Activated CD4-positive, alpha-beta T cell treated with anti-CD3 and anti-CD28 coated beads, Interleukin-2, amount 10 ng/mL, durations not matched to agents 24 days and 14 days (primary cell): Measurements from ENCODE around the gene MAFB. TPM values are rescaled to one million over a fixed set of nuclear protein-coding genes. Genes with fewer than 3 reads are reported as not detected.

Experiments
- DNase-seq: peaks from one replicate; pipeline ENCODE4 v3.0.0; 2022
- H3K27ac Mint-ChIP-seq: one replicate; pipeline ENCODE4 v1.8.0; 2022; ENCODE audit warnings: mild to moderate bottlenecking, mixed read lengths
- H3K27me3 Mint-ChIP-seq: one replicate; pipeline ENCODE4 v1.8.0; 2022; ENCODE audit warnings: mixed read lengths
- H3K36me3 Mint-ChIP-seq: one replicate; pipeline ENCODE4 v1.8.0; 2022; ENCODE audit warnings: low read depth, mild to moderate bottlenecking, mixed read lengths
- H3K4me1 Mint-ChIP-seq: one replicate; pipeline ENCODE4 v1.8.0; 2021; ENCODE audit warnings: mixed read lengths
- H3K4me3 Mint-ChIP-seq: one replicate; pipeline ENCODE4 v1.8.0; 2022; ENCODE audit warnings: mild to moderate bottlenecking, moderate library complexity, mixed read lengths
- H3K9me3 Mint-ChIP-seq: one replicate; pipeline ENCODE4 v1.8.0; 2021; ENCODE audit warnings: mixed read lengths
- intact Hi-C: fragments of 100-400 bp; cut with micrococcal nuclease; formaldehyde crosslinking; loops from one replicate; pipeline ENCODE4 v1.15.1; 2023
- total RNA-seq: library from RNA; stranded (reverse); gene quantifications from 2 replicates; pipeline ENCODE4 v1.2.3, GENCODE V29; 2022

MAFB gene
- total RNA-seq, 1 donor from 2014 or later: 0.93 TPM

DNA sequence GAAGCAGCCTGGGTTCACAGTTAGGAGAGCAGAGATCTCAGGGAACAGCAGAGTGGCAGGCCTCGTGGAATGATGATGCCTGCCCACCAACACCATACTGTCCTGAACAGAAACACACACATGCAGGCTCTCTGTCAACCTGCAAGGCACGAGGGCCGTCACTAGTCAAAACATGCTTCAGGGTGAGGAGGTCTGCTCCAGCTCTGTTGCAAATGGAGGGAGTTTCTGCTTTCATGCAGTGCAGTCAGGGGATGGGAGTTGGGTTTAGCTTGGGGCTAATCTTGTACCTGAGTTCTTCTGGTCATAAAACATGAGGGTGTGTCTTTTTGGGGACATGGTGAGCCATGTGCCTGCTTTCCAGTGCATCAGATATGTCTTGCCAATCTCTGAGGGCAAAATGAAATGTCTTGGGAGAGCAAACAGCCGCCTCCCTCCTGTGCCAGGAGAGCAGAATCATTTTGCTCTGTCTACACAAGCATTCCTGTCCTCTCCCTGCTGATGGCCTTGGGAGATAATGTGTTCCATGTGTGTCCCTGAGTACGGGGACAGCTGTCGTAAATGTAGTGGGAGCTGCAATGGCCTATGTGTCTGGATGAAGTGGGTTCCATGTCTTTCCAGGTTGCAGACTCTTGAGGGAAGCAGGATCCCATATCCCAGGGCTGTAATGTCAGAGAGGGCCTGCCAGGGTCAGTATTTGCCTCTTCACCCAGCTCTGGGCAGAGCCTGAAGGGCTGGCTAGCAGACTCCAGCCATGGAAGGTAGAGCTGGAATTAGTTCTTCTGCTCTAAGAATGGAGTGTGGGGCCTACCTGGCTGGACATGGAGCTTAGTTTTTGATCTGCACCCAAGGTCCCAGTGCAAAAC, 40.6 kb downstream of the MAFB start:
- intact Hi-C loops: no loop called here
- Mint-ChIP-seq H3K36me3 (no peaks in the 10 kb centered on the region), H3K9me3 (no peaks in the 10 kb centered on the region), H3K27ac (no peak overlapping the region), H3K4me1 (no peaks in the 10 kb centered on the region), H3K27me3 (peaks cover 6% of the 10 kb centered on the region), H3K4me3 (no peak overlapping the region)
- DNase-seq: no peak

GRCh38 chr20:40646813-40647212, 42.2 kb downstream of the MAFB start:
- Mint-ChIP-seq H3K9me3 (no peaks in the 10 kb centered on the region), H3K27ac (no peak overlapping the region), H3K27me3 (peaks cover 6% of the 10 kb centered on the region), H3K36me3 (no peaks in the 10 kb centered on the region), H3K4me3 (no peak overlapping the region), H3K4me1 (no peaks in the 10 kb centered on the region)
- intact Hi-C loops: no loop called here
- no peak for DNase-seq

GRCh38 chr20:40646361-40646760, 42.7 kb downstream of the MAFB start:
- peaks cover 6% of the 10 kb centered on the region for H3K27me3 Mint-ChIP-seq
- H3K4me3 Mint-ChIP-seq: no peak overlapping the region
- no peaks in the 10 kb centered on the region for H3K4me1 Mint-ChIP-seq
- H3K27ac Mint-ChIP-seq: no peak overlapping the region
- DNase-seq: no peak
- H3K36me3 Mint-ChIP-seq: no peaks in the 10 kb centered on the region
- intact Hi-C loops: no loop called here
- H3K9me3 Mint-ChIP-seq: no peaks in the 10 kb centered on the region

DNA sequence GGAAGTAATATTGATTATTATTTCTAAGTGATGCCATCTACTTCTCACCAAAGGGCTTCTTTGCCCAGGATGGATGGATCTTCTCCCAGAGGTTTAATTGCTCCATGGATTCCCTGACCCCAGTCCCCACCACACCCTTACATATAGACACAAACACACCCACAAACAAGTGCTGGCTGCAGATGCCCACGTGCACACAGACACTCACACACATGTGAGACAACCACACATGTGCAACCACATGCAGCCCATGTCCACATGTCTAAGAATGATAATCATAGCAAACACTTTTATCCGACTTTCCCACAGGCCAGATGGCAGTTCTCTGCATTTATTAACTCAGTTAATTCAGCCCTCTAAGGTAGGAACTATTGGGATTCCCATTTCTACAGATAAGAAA, 44.2 kb downstream of the MAFB start:
- no peak overlapping the region for H3K27ac Mint-ChIP-seq
- no peaks in the 10 kb centered on the region for H3K36me3 Mint-ChIP-seq
- no peaks in the 10 kb centered on the region for H3K9me3 Mint-ChIP-seq
- DNase-seq: no peak
- H3K4me3 Mint-ChIP-seq: no peak overlapping the region
- peaks cover 4% of the 10 kb centered on the region for H3K27me3 Mint-ChIP-seq
- intact Hi-C loops: no loop called here
- H3K4me1 Mint-ChIP-seq: no peaks in the 10 kb centered on the region

DNA sequence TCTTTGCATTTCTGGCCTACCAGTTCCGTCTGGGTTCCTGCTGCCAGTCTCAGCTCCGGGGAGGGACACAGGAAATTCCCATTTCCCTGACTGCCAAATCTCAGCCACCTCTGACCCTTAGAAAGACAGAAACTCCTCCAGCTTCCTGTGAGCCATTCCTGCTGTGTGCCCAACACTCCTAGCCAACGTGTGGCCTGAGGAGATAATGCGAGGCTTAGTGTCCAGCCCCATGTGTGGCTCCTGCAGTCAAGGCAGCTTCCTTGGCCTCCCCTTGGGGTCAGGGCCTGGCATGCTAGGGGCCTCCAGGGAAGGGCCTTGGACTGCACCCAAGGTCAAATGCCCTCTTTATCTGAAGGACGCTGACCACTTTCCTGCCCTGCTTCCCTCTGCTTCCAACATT, 45.1 kb downstream of the MAFB start:
- Mint-ChIP-seq H3K27me3 (peaks cover 4% of the 10 kb centered on the region), H3K4me1 (no peaks in the 10 kb centered on the region), H3K36me3 (no peaks in the 10 kb centered on the region), H3K9me3 (no peaks in the 10 kb centered on the region), H3K27ac (no peak overlapping the region), H3K4me3 (no peak overlapping the region)
- intact Hi-C loops: no loop called here
- DNase-seq: no peak

DNA sequence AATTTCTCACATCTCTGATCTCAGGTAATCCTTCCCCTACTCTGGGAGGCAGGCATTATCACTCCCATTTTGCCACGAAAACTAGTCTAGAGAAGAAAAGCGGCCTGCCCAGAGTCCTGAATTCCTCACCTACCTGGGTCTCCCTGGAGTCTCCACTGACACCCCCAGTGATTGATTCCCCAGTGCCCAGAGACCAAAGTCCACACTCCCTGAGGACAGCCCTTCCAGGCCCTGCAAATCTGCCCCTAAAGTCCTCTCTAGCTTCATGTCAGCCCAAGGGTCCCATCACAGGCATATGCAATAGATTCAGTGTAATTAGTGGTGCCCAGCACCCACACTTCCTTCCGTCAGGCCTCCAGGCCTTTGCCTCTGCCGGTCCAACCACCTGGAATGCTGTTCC, 47.2 kb downstream of the MAFB start:
- Mint-ChIP-seq H3K4me1 (no peaks in the 10 kb centered on the region), H3K9me3 (no peaks in the 10 kb centered on the region), H3K4me3 (no peak overlapping the region), H3K27me3 (no peaks in the 10 kb centered on the region), H3K27ac (no peak overlapping the region), H3K36me3 (no peaks in the 10 kb centered on the region)
- no peak for DNase-seq
- intact Hi-C loops: no loop called here

GRCh38 chr20:40641202-40641601, 47.8 kb downstream of the MAFB start:
- H3K27ac Mint-ChIP-seq: no peak overlapping the region
- intact Hi-C loops: no loop called here
- DNase-seq: no peak
- no peak overlapping the region for H3K4me3 Mint-ChIP-seq
- no peaks in the 10 kb centered on the region for H3K36me3 Mint-ChIP-seq
- H3K4me1 Mint-ChIP-seq: no peaks in the 10 kb centered on the region
- H3K27me3 Mint-ChIP-seq: no peaks in the 10 kb centered on the region
- no peaks in the 10 kb centered on the region for H3K9me3 Mint-ChIP-seq

- DNase-seq: no peak
- no peak overlapping the region for H3K4me3 Mint-ChIP-seq
- no peaks in the 10 kb centered on the region for H3K4me1 Mint-ChIP-seq
- H3K27me3 Mint-ChIP-seq: no peaks in the 10 kb centered on the region
- H3K27ac Mint-ChIP-seq: no peak overlapping the region
- intact Hi-C loops: no loop called here
- H3K9me3 Mint-ChIP-seq: no peaks in the 10 kb centered on the region
- H3K36me3 Mint-ChIP-seq: no peaks in the 10 kb centered on the region
These were observed 48.4 kb downstream of the MAFB start for GRCh38 chr20:40640667-40641066.

DNA sequence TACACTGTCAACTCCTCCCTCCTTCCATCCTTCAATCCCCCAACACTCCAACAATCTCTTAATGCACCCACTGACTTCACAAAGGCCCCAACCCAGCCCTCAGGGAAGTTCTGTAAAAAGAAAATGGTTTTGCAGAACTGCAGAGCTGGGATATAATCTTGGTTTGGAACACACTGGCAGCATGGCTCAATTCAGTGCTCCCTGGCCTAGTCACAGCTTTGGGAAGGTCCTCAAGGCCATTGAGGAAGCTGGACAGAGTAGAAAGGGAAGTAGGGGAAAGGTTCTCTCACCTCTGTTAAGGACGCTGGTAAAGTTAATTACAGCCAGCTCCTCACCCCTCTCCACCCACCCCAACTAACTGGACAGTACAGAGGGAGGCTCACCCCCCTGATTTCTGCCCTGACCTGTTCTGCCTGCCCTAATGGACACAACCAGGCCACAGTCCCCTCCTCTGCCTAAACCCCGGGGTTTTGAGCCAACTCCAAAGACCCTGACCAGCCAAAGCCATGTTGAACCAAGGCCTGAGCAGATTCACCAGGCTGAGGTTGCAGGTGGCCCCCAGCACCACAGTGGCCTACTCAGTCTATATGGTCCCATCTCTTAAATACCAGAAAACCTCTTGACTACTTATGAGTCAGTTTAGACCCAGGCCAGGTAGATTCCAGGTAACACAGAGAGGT, 49.2 kb downstream of the MAFB start:
- no peak for DNase-seq
- H3K4me3 Mint-ChIP-seq: no peak overlapping the region
- H3K27me3 Mint-ChIP-seq: no peaks in the 10 kb centered on the region
- no peak overlapping the region for H3K27ac Mint-ChIP-seq
- H3K36me3 Mint-ChIP-seq: no peaks in the 10 kb centered on the region
- intact Hi-C loops: no loop called here
- H3K4me1 Mint-ChIP-seq: no peaks in the 10 kb centered on the region
- H3K9me3 Mint-ChIP-seq: no peaks in the 10 kb centered on the region

GRCh38 chr20:40639132-40639531, 49.9 kb downstream of the MAFB start:
- intact Hi-C loops: no loop called here
- Mint-ChIP-seq H3K4me1 (no peaks in the 10 kb centered on the region), H3K4me3 (no peak overlapping the region)

GRCh38 chr20:40638414-40638813, 50.6 kb downstream of the MAFB start:
- DNase-seq: no peak
- no peak overlapping the region for H3K27ac Mint-ChIP-seq
- H3K9me3 Mint-ChIP-seq: no peaks in the 10 kb centered on the region
- no peaks in the 10 kb centered on the region for H3K4me1 Mint-ChIP-seq
- H3K4me3 Mint-ChIP-seq: no peak overlapping the region
- no peaks in the 10 kb centered on the region for H3K36me3 Mint-ChIP-seq
- intact Hi-C loops: no loop called here
- H3K27me3 Mint-ChIP-seq: no peaks in the 10 kb centered on the region

More at GRCh38 chr20:40639132-40639531, 49.9 kb downstream of the MAFB start:
- Mint-ChIP-seq H3K27ac (no peak overlapping the region), H3K36me3 (no peaks in the 10 kb centered on the region), H3K9me3 (no peaks in the 10 kb centered on the region), H3K27me3 (no peaks in the 10 kb centered on the region)
- DNase-seq: no peak

DNA sequence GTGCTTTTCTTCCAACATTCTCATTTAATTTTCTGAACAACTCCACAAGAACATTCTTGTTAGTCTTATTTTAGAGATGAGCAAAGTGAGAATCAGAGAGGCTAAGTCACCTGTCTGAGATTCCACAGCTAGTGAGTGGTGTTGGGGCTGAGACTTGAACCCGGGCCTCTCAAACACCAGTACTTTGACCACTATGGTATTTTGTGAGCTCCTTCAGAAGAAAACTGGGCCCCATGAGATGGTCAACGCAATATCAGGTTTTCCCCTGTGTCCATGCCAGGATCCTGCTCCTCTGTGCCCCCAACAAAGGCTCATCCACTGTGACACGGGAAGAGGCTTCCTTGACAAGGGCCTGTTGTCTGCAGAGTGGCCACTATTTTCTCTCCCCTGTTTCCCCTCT, 51.9 kb downstream of the MAFB start:
- Mint-ChIP-seq H3K9me3 (no peaks in the 10 kb centered on the region), H3K4me1 (no peaks in the 10 kb centered on the region), H3K27ac (no peak overlapping the region), H3K27me3 (no peaks in the 10 kb centered on the region), H3K36me3 (no peaks in the 10 kb centered on the region), H3K4me3 (no peak overlapping the region)
- no peak for DNase-seq
- intact Hi-C loops: no loop called here

GRCh38 chr20:40636486-40636885, 52.5 kb downstream of the MAFB start:
- no peaks in the 10 kb centered on the region for H3K9me3 Mint-ChIP-seq
- intact Hi-C loops: no loop called here
- no peaks in the 10 kb centered on the region for H3K36me3 Mint-ChIP-seq
- H3K27me3 Mint-ChIP-seq: no peaks in the 10 kb centered on the region
- H3K4me3 Mint-ChIP-seq: no peak overlapping the region
- DNase-seq: no peak
- no peaks in the 10 kb centered on the region for H3K4me1 Mint-ChIP-seq
- no peak overlapping the region for H3K27ac Mint-ChIP-seq

- H3K27ac Mint-ChIP-seq: no peak overlapping the region
- H3K36me3 Mint-ChIP-seq: no peaks in the 10 kb centered on the region
- H3K4me1 Mint-ChIP-seq: no peaks in the 10 kb centered on the region
- no peaks in the 10 kb centered on the region for H3K27me3 Mint-ChIP-seq
- no peaks in the 10 kb centered on the region for H3K9me3 Mint-ChIP-seq
- intact Hi-C loops: no loop called here
- no peak for DNase-seq
- H3K4me3 Mint-ChIP-seq: no peak overlapping the region
These were observed 53.1 kb downstream of the MAFB start for GRCh38 chr20:40635971-40636370.
